Small intestine (tissue), 7 donors: ENCODE data around the gene ANO3. TPM values are rescaled to one million over a fixed set of nuclear protein-coding genes. Genes with fewer than 3 reads are reported as not detected.

Source experiments
- DNase-seq, 2 donors: peaks; one replicate each; pipeline versions ENCODE4 v3.0.0 to v3.0.0-alpha.2; 2013
- FAIRE-seq: peaks from 2 replicates; lab custom pipeline; 2012; peaks lifted over from hg19 to GRCh38; lab: Jason Lieb, UNC
- H3K27ac ChIP-seq, 3 donors: one replicate each; pipeline ENCODE4 v1.5.1; 2013; ENCODE audit warnings: low read length in 2 of 3, mild to moderate bottlenecking in 2 of 3, control low read depth in 1 of 3, inconsistent platforms in 1 of 3, low read depth in 1 of 3, moderate library complexity in 1 of 3
- H3K27me3 ChIP-seq, 3 donors: one replicate each; pipeline ENCODE4 v1.6.1; 2013; ENCODE audit warnings: low read length in 3 of 3, inconsistent platforms in 1 of 3; ENCODE audit not compliant: control insufficient read depth in 3 of 3, insufficient read depth in 3 of 3
- H3K36me3 ChIP-seq, 3 donors: one replicate each; pipeline ENCODE4 v1.6.1; 2013; ENCODE audit warnings: low read length in 3 of 3, inconsistent platforms in 1 of 3, low read depth in 1 of 3, mild to moderate bottlenecking in 1 of 3, moderate library complexity in 1 of 3; ENCODE audit not compliant: control insufficient read depth in 3 of 3, insufficient read depth in 2 of 3
- H3K4me1 ChIP-seq, 3 donors: one replicate each; pipeline ENCODE4 v1.6.1; 2013; ENCODE audit warnings: low read length in 2 of 3, inconsistent platforms in 1 of 3, low read depth in 1 of 3, mild to moderate bottlenecking in 1 of 3, moderate library complexity in 1 of 3; ENCODE audit not compliant: control insufficient read depth in 3 of 3, insufficient read depth in 2 of 3
- H3K4me3 ChIP-seq, 3 donors: one replicate each; pipeline ENCODE4 v1.5.1; 2013; ENCODE audit warnings: low read length in 3 of 3, control low read depth in 1 of 3, inconsistent platforms in 1 of 3, low read depth in 1 of 3, mild to moderate bottlenecking in 1 of 3, moderate library complexity in 1 of 3
- H3K9me3 ChIP-seq, 2 donors: one replicate each; pipeline ENCODE4 v1.6.1; 2013; ENCODE audit warnings: low read depth in 1 of 2, low read length in 1 of 2; ENCODE audit not compliant: control insufficient read depth in 2 of 2, insufficient read depth in 1 of 2
- WGBS, 3 donors: extraction: QIAGEN DNeasy Blood & Tissue Kit; methylation state at CpG; one replicate each; pipeline ENCODE4 v1.1.7; 2013; 5-methylcytosine and 5-hydroxymethylcytosine counted together
- polyA plus RNA-seq, 4 donors: library from polyadenylated mRNA; stranded (reverse) in 3 of 4; unstranded in 1 of 4; fragments of 200-250 nt in 3 of 4; fragments of 120-200 nt in 1 of 4; gene quantifications; one replicate each; pipeline versions ENCODE4 v1.2.1 to v1.2.3, GENCODE V29; 2013
- donor health status: healthy with polysubstance abuse.
- donor health status: control.
- donor health status: control.
- donor health status: Bipolar disorder and iron deficiency.
- donor health status: healthy.

The ANO3 gene
- polyA plus RNA-seq, 4 donors = under 0.01 to 0.10 (median 0.09) TPM; not detected in 1

- 18 to 26% (median 24%) methylated on average over 2 of the region's 2 CpGs for whole genome bisulfite sequencing, 3 donors
- no peak for DNase-seq
Measured at GRCh38 chr11:26319906-26320305, 12.0 kb upstream of the ANO3 start.

GRCh38 chr11:26321516-26321915, 10.4 kb upstream of the ANO3 start:
- Histone ChIP-seq H3K9me3 (no peaks in the 10 kb centered on the region), H3K4me3 (no peak overlapping the region), H3K4me1 (no peaks in the 10 kb centered on the region), H3K27ac (no peak overlapping the region), H3K36me3 (no peaks in the 10 kb centered on the region), H3K27me3 (peaks cover 0 to 2% (median 0%) of the 10 kb centered on the region in 3 donors)
- DNase-seq (no peak), FAIRE-seq (no peak)

More at GRCh38 chr11:26319906-26320305, 12.0 kb upstream of the ANO3 start:
- Histone ChIP-seq H3K27ac (no peak overlapping the region), H3K27me3 (peaks cover 0 to 2% (median 0%) of the 10 kb centered on the region in 3 donors), H3K4me3 (no peak overlapping the region), H3K9me3 (no peaks in the 10 kb centered on the region), H3K36me3 (no peaks in the 10 kb centered on the region), H3K4me1 (no peaks in the 10 kb centered on the region)
- FAIRE-seq = no peak

GRCh38 chr11:26322335-26323067, 9.4 kb upstream of the ANO3 start:
- Histone ChIP-seq H3K36me3 (no peaks in the 10 kb centered on the region), H3K4me1 (no peaks in the 10 kb centered on the region), H3K4me3 (no peak overlapping the region), H3K9me3 (no peaks in the 10 kb centered on the region), H3K27me3 (peaks cover 0 to 2% (median 0%) of the 10 kb centered on the region in 3 donors), H3K27ac (no peak overlapping the region)
- DNase-seq (no peak), FAIRE-seq (no peak)
- WGBS, 3 donors = 85 to 100% (median 91%) methylated on average over 1 of the region's 1 CpG

- Histone ChIP-seq H3K27ac (no peak overlapping the region), H3K9me3 (no peaks in the 10 kb centered on the region), H3K27me3 (peaks cover 0 to 2% (median 2%) of the 10 kb centered on the region in 3 donors), H3K4me3 (no peak overlapping the region), H3K4me1 (no peaks in the 10 kb centered on the region), H3K36me3 (no peaks in the 10 kb centered on the region)
- DNase-seq (no peak), FAIRE-seq (no peak)
Measured at GRCh38 chr11:26323837-26324236, 8.1 kb upstream of the ANO3 start.

- no peak for DNase-seq
- H3K9me3 ChIP-seq = no peaks in the 10 kb centered on the region
- no peak overlapping the region for H3K4me3 ChIP-seq
- no peak overlapping the region for H3K27ac ChIP-seq
- peaks cover 0 to 2% (median 2%) of the 10 kb centered on the region in 3 donors for H3K27me3 ChIP-seq
- no peaks in the 10 kb centered on the region for H3K36me3 ChIP-seq
- no peaks in the 10 kb centered on the region for H3K4me1 ChIP-seq
- 61 to 72% (median 68%) methylated on average over 2 of the region's 2 CpGs for WGBS, 3 donors
- FAIRE-seq = no peak
Measured at GRCh38 chr11:26324270-26324669, 7.7 kb upstream of the ANO3 start.

- DNase-seq (no peak), FAIRE-seq (no peak)
- H3K9me3 ChIP-seq = no peaks in the 10 kb centered on the region
- no peaks in the 10 kb centered on the region for H3K4me1 ChIP-seq
- 56 to 80% (median 69%) methylated on average over 4 of the region's 4 CpGs for WGBS, 3 donors
- H3K27ac ChIP-seq = no peak overlapping the region
- H3K4me3 ChIP-seq = no peak overlapping the region
- H3K27me3 ChIP-seq = peaks cover 0 to 8% (median 0%) of the 10 kb centered on the region in 3 donors
- H3K36me3 ChIP-seq = no peaks in the 10 kb centered on the region
Measured at GRCh38 chr11:26326793-26327400, 5.0 kb upstream of the ANO3 start.

- WGBS, 3 donors = 36 to 52% (median 42%) methylated on average over 2 of the region's 2 CpGs
- Histone ChIP-seq H3K9me3 (no peaks in the 10 kb centered on the region), H3K4me1 (peaks cover 0 to 5% (median 0%) of the 10 kb centered on the region in 3 donors), H3K4me3 (no peak overlapping the region), H3K36me3 (no peaks in the 10 kb centered on the region), H3K27me3 (peaks cover 0 to 8% (median 1%) of the 10 kb centered on the region in 3 donors), H3K27ac (no peak overlapping the region)
- DNase-seq (no peak), FAIRE-seq (no peak)
Measured at GRCh38 chr11:26329206-26329605, 2.7 kb upstream of the ANO3 start.

- Histone ChIP-seq H3K4me3 (no peak overlapping the region), H3K9me3 (no peaks in the 10 kb centered on the region), H3K36me3 (no peaks in the 10 kb centered on the region), H3K27ac (no peak overlapping the region), H3K4me1 (peaks cover 0 to 5% (median 0%) of the 10 kb centered on the region in 3 donors), H3K27me3 (peaks cover 0 to 8% (median 1%) of the 10 kb centered on the region in 3 donors)
- no peak for FAIRE-seq
- 86 to 91% (median 87%) methylated on average over 4 of the region's 4 CpGs for WGBS, 3 donors
- DNase-seq = no peak
Measured at GRCh38 chr11:26330262-26330661, 1.7 kb upstream of the ANO3 start.
